ENCODE measurements around the gene NECTIN2.

Gene NECTIN2

DNA sequence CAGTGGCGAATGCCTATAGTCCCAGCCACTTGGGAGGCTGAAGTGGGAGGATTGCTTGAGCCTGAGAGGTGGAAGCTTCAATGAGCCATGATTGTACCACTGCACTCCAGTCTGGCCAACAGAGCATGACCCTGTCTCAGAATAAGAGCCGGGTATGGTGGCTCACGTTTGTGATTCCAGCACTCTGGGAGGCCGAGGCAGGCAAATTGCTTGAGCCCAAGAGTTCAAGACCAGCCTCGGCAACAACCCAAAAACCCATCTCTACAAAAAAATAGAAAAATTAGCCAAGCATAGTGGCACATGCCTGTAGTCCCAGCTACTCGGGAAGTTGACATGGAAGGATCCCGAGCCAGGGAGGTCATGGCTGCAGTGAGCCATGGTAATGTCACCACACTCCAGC, 5.3 kb upstream of the NECTIN2 start:
- Histone ChIP-seq H3K4me3 (ENCODE audit: low read length in 2 of 2) (no peak overlapping the region), H3K27me3 (ENCODE audit: control insufficient read depth in 1 of 2, insufficient read depth in 2 of 2, low read length in 2 of 2) (no peaks in the 10 kb centered on the region), H3K4me1 (ENCODE audit: control insufficient read depth, insufficient read depth, low read length) (peaks cover 14% of the 10 kb centered on the region), H3K27ac (ENCODE audit: low read length) (no peak overlapping the region), H3K9ac (ENCODE audit: low read length in 2 of 2) (no peak overlapping the region), H3K36me3 (ENCODE audit: control insufficient read depth in 2 of 2, insufficient read depth in 2 of 2, low read length in 2 of 2) (no peaks in the 10 kb centered on the region), H3K9me3 (ENCODE audit: control insufficient read depth in 2 of 2, low read length in 2 of 2) (no peaks in the 10 kb centered on the region)

- no peak overlapping the region for H3K27ac ChIP-seq (ENCODE audit: low read length)
- no peak overlapping the region for H3K4me3 ChIP-seq (ENCODE audit: low read length in 2 of 2)
- no peaks in the 10 kb centered on the region for H3K36me3 ChIP-seq (ENCODE audit: control insufficient read depth in 2 of 2, insufficient read depth in 2 of 2, low read length in 2 of 2)
- no peak overlapping the region for H3K9ac ChIP-seq (ENCODE audit: low read length in 2 of 2)
- H3K9me3 ChIP-seq (ENCODE audit: control insufficient read depth in 2 of 2, low read length in 2 of 2), result no peaks in the 10 kb centered on the region
- H3K27me3 ChIP-seq (ENCODE audit: control insufficient read depth in 1 of 2, insufficient read depth in 2 of 2, low read length in 2 of 2), result no peaks in the 10 kb centered on the region
- peaks cover 14% of the 10 kb centered on the region for H3K4me1 ChIP-seq (ENCODE audit: control insufficient read depth, insufficient read depth, low read length)
Observed at GRCh38 chr19:44841231-44841630, 4.9 kb upstream of the NECTIN2 start.

GRCh38 chr19:44845286-44845611, 848 bp upstream of the NECTIN2 start:
- Histone ChIP-seq H3K9me3 (ENCODE audit: control insufficient read depth in 2 of 2, low read length in 2 of 2) (no peaks in the 10 kb centered on the region), H3K9ac (ENCODE audit: low read length in 2 of 2) (peak overlapping the region; percentile 68 to 72), H3K4me3 (ENCODE audit: low read length in 2 of 2) (peak overlapping the region; percentile 85 to 89), H3K36me3 (ENCODE audit: control insufficient read depth in 2 of 2, insufficient read depth in 2 of 2, low read length in 2 of 2) (no peaks in the 10 kb centered on the region), H3K27ac (ENCODE audit: low read length) (peak overlapping the region; percentile 60), H3K4me1 (ENCODE audit: control insufficient read depth, insufficient read depth, low read length) (peaks cover 45% of the 10 kb centered on the region), H3K27me3 (ENCODE audit: control insufficient read depth in 1 of 2, insufficient read depth in 2 of 2, low read length in 2 of 2) (no peaks in the 10 kb centered on the region)

GRCh38 chr19:44846455-44847143, 502 bp downstream of the NECTIN2 start:
- Histone ChIP-seq H3K27me3 (ENCODE audit: control insufficient read depth in 1 of 2, insufficient read depth in 2 of 2, low read length in 2 of 2) (no peaks in the 10 kb centered on the region), H3K36me3 (ENCODE audit: control insufficient read depth in 2 of 2, insufficient read depth in 2 of 2, low read length in 2 of 2) (peaks cover 0 to 2% of the 10 kb centered on the region in 2 donors), H3K4me3 (ENCODE audit: low read length in 2 of 2) (peak overlapping the region; percentile 89 to 96), H3K27ac (ENCODE audit: low read length) (peak overlapping the region; percentile 90), H3K9ac (ENCODE audit: low read length in 2 of 2) (peak overlapping the region; percentile 93 to 98), H3K9me3 (ENCODE audit: control insufficient read depth in 2 of 2, low read length in 2 of 2) (no peaks in the 10 kb centered on the region), H3K4me1 (ENCODE audit: control insufficient read depth, insufficient read depth, low read length) (peaks cover 48% of the 10 kb centered on the region)

- Histone ChIP-seq H3K27ac (ENCODE audit: low read length) (peak overlapping the region; percentile 90), H3K36me3 (ENCODE audit: control insufficient read depth in 2 of 2, insufficient read depth in 2 of 2, low read length in 2 of 2) (peaks cover 0 to 2% of the 10 kb centered on the region in 2 donors), H3K9ac (ENCODE audit: low read length in 2 of 2) (peak overlapping the region; percentile 90 to 98), H3K27me3 (ENCODE audit: control insufficient read depth in 1 of 2, insufficient read depth in 2 of 2, low read length in 2 of 2) (no peaks in the 10 kb centered on the region), H3K9me3 (ENCODE audit: control insufficient read depth in 2 of 2, low read length in 2 of 2) (no peaks in the 10 kb centered on the region), H3K4me1 (ENCODE audit: control insufficient read depth, insufficient read depth, low read length) (peaks cover 50% of the 10 kb centered on the region), H3K4me3 (ENCODE audit: low read length in 2 of 2) (peak overlapping the region; percentile 89 to 96)
Observed at GRCh38 chr19:44847144-44848035, 1.3 kb downstream of the NECTIN2 start.

GRCh38 chr19:44848036-44848811, 2.1 kb downstream of the NECTIN2 start:
- peak overlapping the region; percentile 90 for H3K27ac ChIP-seq (ENCODE audit: low read length)
- H3K9me3 ChIP-seq (ENCODE audit: control insufficient read depth in 2 of 2, low read length in 2 of 2), result no peaks in the 10 kb centered on the region
- H3K36me3 ChIP-seq (ENCODE audit: control insufficient read depth in 2 of 2, insufficient read depth in 2 of 2, low read length in 2 of 2), result peaks cover 0 to 2% of the 10 kb centered on the region in 2 donors
- H3K4me1 ChIP-seq (ENCODE audit: control insufficient read depth, insufficient read depth, low read length), result peaks cover 50% of the 10 kb centered on the region
- H3K4me3 ChIP-seq (ENCODE audit: low read length in 2 of 2), result peak overlapping the region; percentile 89 to 96
- peak overlapping the region; percentile 64 to 98 for H3K9ac ChIP-seq (ENCODE audit: low read length in 2 of 2)
- H3K27me3 ChIP-seq (ENCODE audit: control insufficient read depth in 1 of 2, insufficient read depth in 2 of 2, low read length in 2 of 2), result no peaks in the 10 kb centered on the region

GRCh38 chr19:44848812-44849447, 2.8 kb downstream of the NECTIN2 start:
- Histone ChIP-seq H3K27me3 (ENCODE audit: control insufficient read depth in 1 of 2, insufficient read depth in 2 of 2, low read length in 2 of 2) (no peaks in the 10 kb centered on the region), H3K4me1 (ENCODE audit: control insufficient read depth, insufficient read depth, low read length) (peaks cover 50% of the 10 kb centered on the region), H3K9ac (ENCODE audit: low read length in 2 of 2) (peak overlapping the region; percentile 64 to 98), H3K9me3 (ENCODE audit: control insufficient read depth in 2 of 2, low read length in 2 of 2) (no peaks in the 10 kb centered on the region), H3K36me3 (ENCODE audit: control insufficient read depth in 2 of 2, insufficient read depth in 2 of 2, low read length in 2 of 2) (peaks cover 0 to 2% of the 10 kb centered on the region in 2 donors), H3K27ac (ENCODE audit: low read length) (peak overlapping the region; percentile 90), H3K4me3 (ENCODE audit: low read length in 2 of 2) (peak overlapping the region; percentile 89 to 96)

GRCh38 chr19:44850641-44851109, 4.6 kb downstream of the NECTIN2 start:
- Histone ChIP-seq H3K27ac (ENCODE audit: low read length) (no peak overlapping the region), H3K27me3 (ENCODE audit: control insufficient read depth in 1 of 2, insufficient read depth in 2 of 2, low read length in 2 of 2) (no peaks in the 10 kb centered on the region), H3K4me1 (ENCODE audit: control insufficient read depth, insufficient read depth, low read length) (peaks cover 36% of the 10 kb centered on the region), H3K9me3 (ENCODE audit: control insufficient read depth in 2 of 2, low read length in 2 of 2) (no peaks in the 10 kb centered on the region), H3K4me3 (ENCODE audit: low read length in 2 of 2) (no peak overlapping the region), H3K36me3 (ENCODE audit: control insufficient read depth in 2 of 2, insufficient read depth in 2 of 2, low read length in 2 of 2) (peaks cover 0 to 2% of the 10 kb centered on the region in 2 donors), H3K9ac (ENCODE audit: low read length in 2 of 2) (no peak overlapping the region)

- Histone ChIP-seq H3K4me1 (ENCODE audit: control insufficient read depth, insufficient read depth, low read length) (peaks cover 35% of the 10 kb centered on the region), H3K9ac (ENCODE audit: low read length in 2 of 2) (no peak overlapping the region), H3K4me3 (ENCODE audit: low read length in 2 of 2) (no peak overlapping the region), H3K36me3 (ENCODE audit: control insufficient read depth in 2 of 2, insufficient read depth in 2 of 2, low read length in 2 of 2) (peaks cover 0 to 4% of the 10 kb centered on the region in 2 donors), H3K27ac (ENCODE audit: low read length) (no peak overlapping the region), H3K9me3 (ENCODE audit: control insufficient read depth in 2 of 2, low read length in 2 of 2) (no peaks in the 10 kb centered on the region), H3K27me3 (ENCODE audit: control insufficient read depth in 1 of 2, insufficient read depth in 2 of 2, low read length in 2 of 2) (no peaks in the 10 kb centered on the region)
Observed at GRCh38 chr19:44851427-44851826, 5.3 kb downstream of the NECTIN2 start.

GRCh38 chr19:44855606-44856005, 9.5 kb downstream of the NECTIN2 start:
- Histone ChIP-seq H3K36me3 (ENCODE audit: control insufficient read depth in 2 of 2, insufficient read depth in 2 of 2, low read length in 2 of 2) (peaks cover 0 to 8% of the 10 kb centered on the region in 2 donors), H3K9ac (ENCODE audit: low read length in 2 of 2) (no peak overlapping the region), H3K27ac (ENCODE audit: low read length) (no peak overlapping the region), H3K4me3 (ENCODE audit: low read length in 2 of 2) (no peak overlapping the region), H3K4me1 (ENCODE audit: control insufficient read depth, insufficient read depth, low read length) (peaks cover 8% of the 10 kb centered on the region), H3K27me3 (ENCODE audit: control insufficient read depth in 1 of 2, insufficient read depth in 2 of 2, low read length in 2 of 2) (no peaks in the 10 kb centered on the region), H3K9me3 (ENCODE audit: control insufficient read depth in 2 of 2, low read length in 2 of 2) (no peaks in the 10 kb centered on the region)
